Neural cell (in vitro differentiated cells): ENCODE measurements around the gene STEAP1B. TPM values are rescaled to one million over a fixed set of nuclear protein-coding genes. Genes with fewer than 3 reads are reported as not detected.

Experiments
- H2AFZ ChIP-seq: fragments of 200-600, 300-800 bp; sonication (generic), shearing (Covaris generic); 2 replicates; pipeline ENCODE4 v1.6.0; 2014; ENCODE audit warnings: low read depth, mild to moderate bottlenecking, antibody characterized with exemption, low read length, moderate library complexity
- H3F3A ChIP-seq: fragments of 200-600 bp; shearing (Covaris generic); 2 replicates; pipeline ENCODE4 v1.6.1; 2016; ENCODE audit warnings: mild to moderate bottlenecking, moderate library complexity, mixed read lengths, antibody characterized with exemption, low read length; ENCODE audit not compliant: insufficient read depth, poor library complexity, severe bottlenecking
- H3K27ac ChIP-seq: fragments of 200-600, 300-800 bp; sonication (generic), shearing (Covaris generic); 2 replicates; pipeline ENCODE4 v1.5.1; 2014; ENCODE audit warnings: mild to moderate bottlenecking, low read length, moderate library complexity
- H3K27me3 ChIP-seq: fragments of 300-800, 200-600 bp; sonication (generic), shearing (Covaris generic); 2 replicates; pipeline ENCODE4 v1.6.0; 2014; ENCODE audit warnings: mild to moderate bottlenecking, low read depth, low read length, moderate library complexity; ENCODE audit not compliant: insufficient read depth
- H3K36me3 ChIP-seq: fragments of 300-800, 200-600 bp; sonication (generic), shearing (Covaris generic); 2 replicates; pipeline ENCODE4 v1.5.1; 2014; ENCODE audit warnings: mild to moderate bottlenecking, antibody characterized with exemption, low read length, moderate library complexity; ENCODE audit not compliant: insufficient read depth
- H3K4me2 ChIP-seq: fragments of 300-800, 200-600 bp; sonication (generic), shearing (Covaris generic); 2 replicates; pipeline ENCODE4 v1.6.0; 2014; ENCODE audit warnings: mild to moderate bottlenecking, low read length
- H3K4me3 ChIP-seq: fragments of 300-800, 200-600 bp; sonication (generic), shearing (Covaris generic); 2 replicates; pipeline ENCODE4 v1.5.1; 2014; ENCODE audit warnings: mild to moderate bottlenecking, low read length, moderate library complexity
- H3K79me2 ChIP-seq: fragments of 200-600 bp; shearing (Covaris generic); replicated peaks from 2 replicates; pipeline ENCODE4 v1.6.0; 2014; ENCODE audit warnings: mild to moderate bottlenecking, low read length, moderate library complexity; ENCODE audit not compliant: insufficient read depth
- H3K9ac ChIP-seq: fragments of 300-800, 200-600 bp; sonication (generic), shearing (Covaris generic); 2 replicates; pipeline ENCODE4 v1.6.1; 2016; ENCODE audit warnings: mild to moderate bottlenecking, low read length, mixed read lengths
- H3K9me2 ChIP-seq: fragments of 200-600 bp; shearing (Covaris generic); 2 replicates; pipeline ENCODE4 v1.6.1; 2016; ENCODE audit warnings: mild to moderate bottlenecking, low read length, mixed read lengths; ENCODE audit not compliant: insufficient read depth
- H3K9me3 ChIP-seq: fragments of 200-600, 300-800 bp; sonication (generic), shearing (Covaris generic); 2 replicates; pipeline ENCODE4 v1.6.1; 2016; ENCODE audit warnings: mild to moderate bottlenecking, mixed run types, low read length, moderate library complexity, mixed read lengths
- H4K20me1 ChIP-seq: fragments of 200-600 bp; shearing (Covaris generic); 2 replicates; pipeline ENCODE4 v1.6.1; 2016; ENCODE audit warnings: mild to moderate bottlenecking, mixed run types; ENCODE audit not compliant: insufficient read depth
- EP300 ChIP-seq: fragments of 450-650 bp; conservative IDR thresholded peaks from 2 replicates; pipeline ENCODE4 v1.6.1; 2014; ENCODE audit warnings: antibody characterized with exemption, mild to moderate bottlenecking, moderate library complexity; ENCODE audit not compliant: poor library complexity, severe bottlenecking
- EZH2 ChIP-seq: fragments of 200-600, 300-800 bp; shearing (Covaris generic), sonication (generic); IDR thresholded peaks from 2 replicates; pipeline ENCODE4 v1.6.1; 2014; ENCODE audit warnings: antibody characterized with exemption, low read length, borderline replicate concordance, mild to moderate bottlenecking; ENCODE audit not compliant: insufficient read depth, poor library complexity, severe bottlenecking
- MXI1 ChIP-seq: fragments of 450-650 bp; conservative IDR thresholded peaks from 2 replicates; pipeline ENCODE4 v1.6.1; 2014; ENCODE audit warnings: antibody characterized with exemption, mild to moderate bottlenecking; ENCODE audit not compliant: poor library complexity, severe bottlenecking
- POLR2AphosphoS5 ChIP-seq: IDR thresholded peaks from 2 replicates; pipeline ENCODE4 v1.6.1; 2012
- RAD21 ChIP-seq: fragments of 450-650 bp; conservative IDR thresholded peaks from 2 replicates; pipeline ENCODE4 v1.6.1; 2014; ENCODE audit warnings: antibody characterized with exemption, mild to moderate bottlenecking, moderate library complexity
- SMC3 ChIP-seq: fragments of 450-650 bp; conservative IDR thresholded peaks from 2 replicates; pipeline ENCODE4 v1.6.1; 2014; ENCODE audit warnings: antibody characterized with exemption, mild to moderate bottlenecking, moderate library complexity; ENCODE audit not compliant: poor library complexity
- TAF1 ChIP-seq: IDR thresholded peaks from 2 replicates; pipeline ENCODE4 v1.6.1; 2012; ENCODE audit warnings: low read depth
- polyA plus RNA-seq: library from polyadenylated mRNA; depleted of rRNA; stranded (reverse); fragments of >200 nt; gene quantifications from 2 replicates; pipeline ENCODE4 v1.2.3, GENCODE V29; 2014
- TF ChIP-seq, protein P1 (sequence below): IDR thresholded peaks from 2 replicates; pipeline ENCODE4 v1.6.1; 2012; ENCODE audit warnings: borderline replicate concordance
- TF ChIP-seq, protein P2 (sequence below): fragments of 450-650 bp; IDR thresholded peaks from 2 replicates; pipeline ENCODE4 v1.5.1; 2014; ENCODE audit warnings: antibody characterized with exemption, mild to moderate bottlenecking, moderate library complexity; ENCODE audit not compliant: poor library complexity, severe bottlenecking

STEAP1B gene
- polyA plus RNA-seq, 1 donor from 2014 or later, result 0.51 TPM

DNA sequence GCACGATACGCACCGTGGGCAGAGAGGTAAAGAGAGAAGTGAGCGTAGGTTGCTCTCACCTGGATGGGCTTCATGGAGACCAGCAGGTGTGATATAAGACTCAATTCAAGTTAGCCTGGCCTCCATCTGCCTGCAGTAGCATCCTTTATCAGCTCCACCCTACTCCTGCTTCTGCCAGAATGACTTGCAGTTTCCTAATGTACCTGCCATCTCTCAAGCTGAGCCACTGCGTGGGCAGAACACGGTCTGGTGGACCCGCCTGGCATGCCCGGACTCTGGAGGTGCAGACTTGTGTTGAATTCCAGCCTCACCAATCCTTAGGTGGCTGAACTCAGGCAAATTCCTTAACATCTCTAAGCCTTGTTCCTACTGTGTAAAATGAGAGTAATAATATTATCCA is 64.3 kb downstream of the STEAP1B start:
- Histone ChIP-seq H3K79me2 (no peaks in the 10 kb centered on the region), H4K20me1 (no peaks in the 10 kb centered on the region)

GRCh38 chr7:22435105-22435504 is 64.9 kb downstream of the STEAP1B start:
- Histone ChIP-seq H2AFZ (no peak overlapping the region), H3K27ac (no peak overlapping the region), H3K9ac (no peak overlapping the region), H3K4me2 (no peak overlapping the region), H3K79me2 (no peaks in the 10 kb centered on the region), H3K27me3 (no peaks in the 10 kb centered on the region), H3K4me3 (no peak overlapping the region), H3K36me3 (no peaks in the 10 kb centered on the region), H3K9me3 (no peaks in the 10 kb centered on the region), H3K9me2 (no peaks in the 10 kb centered on the region), H3F3A (no peaks in the 10 kb centered on the region), H4K20me1 (no peaks in the 10 kb centered on the region)
- no peak for TF ChIP-seq EZH2
- TF ChIP-seq SMC3, result no peak
- no peak for TF ChIP-seq MXI1
- TF ChIP-seq TAF1, result no peak
- TF ChIP-seq, protein P1, sequence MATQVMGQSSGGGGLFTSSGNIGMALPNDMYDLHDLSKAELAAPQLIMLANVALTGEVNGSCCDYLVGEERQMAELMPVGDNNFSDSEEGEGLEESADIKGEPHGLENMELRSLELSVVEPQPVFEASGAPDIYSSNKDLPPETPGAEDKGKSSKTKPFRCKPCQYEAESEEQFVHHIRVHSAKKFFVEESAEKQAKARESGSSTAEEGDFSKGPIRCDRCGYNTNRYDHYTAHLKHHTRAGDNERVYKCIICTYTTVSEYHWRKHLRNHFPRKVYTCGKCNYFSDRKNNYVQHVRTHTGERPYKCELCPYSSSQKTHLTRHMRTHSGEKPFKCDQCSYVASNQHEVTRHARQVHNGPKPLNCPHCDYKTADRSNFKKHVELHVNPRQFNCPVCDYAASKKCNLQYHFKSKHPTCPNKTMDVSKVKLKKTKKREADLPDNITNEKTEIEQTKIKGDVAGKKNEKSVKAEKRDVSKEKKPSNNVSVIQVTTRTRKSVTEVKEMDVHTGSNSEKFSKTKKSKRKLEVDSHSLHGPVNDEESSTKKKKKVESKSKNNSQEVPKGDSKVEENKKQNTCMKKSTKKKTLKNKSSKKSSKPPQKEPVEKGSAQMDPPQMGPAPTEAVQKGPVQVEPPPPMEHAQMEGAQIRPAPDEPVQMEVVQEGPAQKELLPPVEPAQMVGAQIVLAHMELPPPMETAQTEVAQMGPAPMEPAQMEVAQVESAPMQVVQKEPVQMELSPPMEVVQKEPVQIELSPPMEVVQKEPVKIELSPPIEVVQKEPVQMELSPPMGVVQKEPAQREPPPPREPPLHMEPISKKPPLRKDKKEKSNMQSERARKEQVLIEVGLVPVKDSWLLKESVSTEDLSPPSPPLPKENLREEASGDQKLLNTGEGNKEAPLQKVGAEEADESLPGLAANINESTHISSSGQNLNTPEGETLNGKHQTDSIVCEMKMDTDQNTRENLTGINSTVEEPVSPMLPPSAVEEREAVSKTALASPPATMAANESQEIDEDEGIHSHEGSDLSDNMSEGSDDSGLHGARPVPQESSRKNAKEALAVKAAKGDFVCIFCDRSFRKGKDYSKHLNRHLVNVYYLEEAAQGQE, result no peak
- TF ChIP-seq EP300, result no peak
- TF ChIP-seq, protein P2, sequence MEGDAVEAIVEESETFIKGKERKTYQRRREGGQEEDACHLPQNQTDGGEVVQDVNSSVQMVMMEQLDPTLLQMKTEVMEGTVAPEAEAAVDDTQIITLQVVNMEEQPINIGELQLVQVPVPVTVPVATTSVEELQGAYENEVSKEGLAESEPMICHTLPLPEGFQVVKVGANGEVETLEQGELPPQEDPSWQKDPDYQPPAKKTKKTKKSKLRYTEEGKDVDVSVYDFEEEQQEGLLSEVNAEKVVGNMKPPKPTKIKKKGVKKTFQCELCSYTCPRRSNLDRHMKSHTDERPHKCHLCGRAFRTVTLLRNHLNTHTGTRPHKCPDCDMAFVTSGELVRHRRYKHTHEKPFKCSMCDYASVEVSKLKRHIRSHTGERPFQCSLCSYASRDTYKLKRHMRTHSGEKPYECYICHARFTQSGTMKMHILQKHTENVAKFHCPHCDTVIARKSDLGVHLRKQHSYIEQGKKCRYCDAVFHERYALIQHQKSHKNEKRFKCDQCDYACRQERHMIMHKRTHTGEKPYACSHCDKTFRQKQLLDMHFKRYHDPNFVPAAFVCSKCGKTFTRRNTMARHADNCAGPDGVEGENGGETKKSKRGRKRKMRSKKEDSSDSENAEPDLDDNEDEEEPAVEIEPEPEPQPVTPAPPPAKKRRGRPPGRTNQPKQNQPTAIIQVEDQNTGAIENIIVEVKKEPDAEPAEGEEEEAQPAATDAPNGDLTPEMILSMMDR, result no peak
- TF ChIP-seq RAD21, result no peak
- TF ChIP-seq POLR2AphosphoS5, result no peak

More for the DNA sequence above, 64.3 kb downstream of the STEAP1B start:
- Histone ChIP-seq H3K4me2 (no peak overlapping the region), H3K9me2 (no peaks in the 10 kb centered on the region), H3K36me3 (no peaks in the 10 kb centered on the region), H2AFZ (no peak overlapping the region), H3K9me3 (no peaks in the 10 kb centered on the region), H3K27ac (no peak overlapping the region), H3K4me3 (no peak overlapping the region), H3F3A (no peaks in the 10 kb centered on the region), H3K27me3 (no peaks in the 10 kb centered on the region), H3K9ac (no peak overlapping the region)
- TF ChIP-seq SMC3 (no peak), EP300 (no peak), EZH2 (no peak), TAF1 (no peak), MXI1 (no peak), POLR2AphosphoS5 (no peak), RAD21 (no peak)
- TF ChIP-seq, protein P1, result no peak
- TF ChIP-seq, protein P2, result no peak
